Measurements from ENCODE around the gene FKBP15.
"Not testable (repeated sequence)": the region's sequence is repeated elsewhere in the genome, so short reads cannot be mapped to it uniquely, and the experiment has no call there.

The FKBP15 gene

DNA sequence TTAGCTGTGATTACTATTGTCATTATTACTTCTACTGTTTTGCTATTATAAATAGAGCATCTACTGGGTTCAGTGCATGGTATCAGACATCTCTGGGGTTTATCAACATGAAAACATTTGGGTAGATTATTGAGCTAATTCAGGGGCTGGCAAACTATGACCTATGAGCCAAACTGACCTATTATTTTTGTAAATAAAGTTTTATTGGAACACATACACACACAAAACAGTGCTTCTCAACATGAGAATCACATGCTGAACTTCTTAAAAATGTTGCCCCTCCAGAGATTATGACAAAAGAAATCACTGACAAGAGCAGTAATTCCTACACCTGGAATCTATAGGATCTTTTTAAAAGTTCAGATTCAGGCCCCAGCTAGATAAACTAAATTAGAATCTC lies 39.9 kb downstream of the FKBP15 start:
- no peak for DNase-seq

DNA sequence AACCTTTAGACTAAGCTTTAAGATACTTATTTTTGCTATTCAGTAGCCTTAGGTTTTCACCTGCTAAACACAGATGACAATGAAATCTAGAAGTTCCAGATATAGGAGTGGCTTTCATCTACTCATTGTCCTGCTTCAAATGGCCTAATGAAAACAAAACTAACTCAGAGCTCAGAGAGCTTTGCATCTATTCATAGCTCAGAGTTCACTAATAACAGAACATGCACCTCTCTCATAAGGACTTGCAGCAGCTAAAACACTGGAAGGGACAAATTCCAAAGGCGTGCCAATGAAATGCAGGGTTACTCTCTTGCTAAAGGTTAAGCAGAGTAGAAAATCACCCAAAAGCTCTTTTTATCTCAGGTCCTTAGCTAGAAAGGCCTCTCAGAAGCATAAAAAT lies 41.2 kb downstream of the FKBP15 start:
- no peak for DNase-seq

DNA sequence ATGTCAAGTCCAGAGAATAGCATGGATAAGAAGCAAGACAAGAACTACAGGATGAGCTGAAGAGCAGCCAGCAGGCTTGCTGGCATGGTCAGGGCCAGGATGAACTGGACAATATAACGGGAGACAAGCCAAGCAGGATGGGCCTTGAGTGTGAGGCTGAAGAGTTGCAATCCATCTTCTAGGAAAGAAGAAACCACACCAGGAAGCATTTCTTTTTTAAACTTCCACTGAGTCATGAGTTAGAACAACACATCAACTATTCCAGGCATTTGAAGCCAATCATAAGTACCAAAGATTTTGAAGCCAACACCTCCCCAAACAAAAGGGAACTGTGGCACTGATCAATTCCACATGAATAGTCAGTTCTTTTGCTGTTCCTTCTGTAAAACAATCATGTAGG lies 43.0 kb downstream of the FKBP15 start:
- no peak for DNase-seq

DNA sequence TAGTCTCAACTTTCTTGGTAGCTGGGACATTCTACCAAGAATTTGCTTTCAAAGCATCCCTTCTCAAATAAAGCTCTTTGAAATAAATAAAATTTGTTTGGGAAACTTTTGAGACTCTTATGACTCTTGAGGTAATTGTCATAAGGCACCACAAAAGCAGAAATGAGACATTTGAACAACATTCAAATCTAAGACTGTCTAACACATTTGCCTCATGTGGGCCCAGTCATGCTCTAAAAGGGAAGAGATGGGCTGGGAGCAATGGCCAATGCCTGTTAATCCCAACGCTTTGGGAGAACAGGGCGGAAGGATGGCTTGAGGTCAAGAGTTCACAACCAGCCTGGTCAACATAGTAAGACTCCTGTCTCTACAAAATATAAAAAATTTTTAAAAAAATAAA lies 43.8 kb downstream of the FKBP15 start:
- DNase-seq, result no peak

DNA sequence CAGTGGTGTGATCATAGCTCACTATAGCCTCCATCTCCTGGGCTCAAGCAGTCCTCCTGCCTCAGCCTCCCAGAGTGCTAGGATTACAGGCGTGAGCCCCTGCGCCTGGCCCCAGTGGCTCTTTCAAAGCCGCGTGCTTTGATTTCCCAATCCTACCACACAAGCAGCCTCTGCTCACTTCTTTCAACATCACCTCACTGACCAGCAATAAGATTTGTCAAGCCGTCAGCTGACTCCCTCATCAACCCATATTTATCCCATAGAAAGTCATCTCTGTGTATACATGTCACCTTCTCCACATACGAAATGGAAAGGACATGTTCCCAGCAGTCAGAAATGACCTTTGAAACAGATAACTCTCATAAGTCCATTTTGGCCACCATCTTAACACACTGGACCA lies 44.3 kb downstream of the FKBP15 start:
- DNase-seq, result no peak

DNA sequence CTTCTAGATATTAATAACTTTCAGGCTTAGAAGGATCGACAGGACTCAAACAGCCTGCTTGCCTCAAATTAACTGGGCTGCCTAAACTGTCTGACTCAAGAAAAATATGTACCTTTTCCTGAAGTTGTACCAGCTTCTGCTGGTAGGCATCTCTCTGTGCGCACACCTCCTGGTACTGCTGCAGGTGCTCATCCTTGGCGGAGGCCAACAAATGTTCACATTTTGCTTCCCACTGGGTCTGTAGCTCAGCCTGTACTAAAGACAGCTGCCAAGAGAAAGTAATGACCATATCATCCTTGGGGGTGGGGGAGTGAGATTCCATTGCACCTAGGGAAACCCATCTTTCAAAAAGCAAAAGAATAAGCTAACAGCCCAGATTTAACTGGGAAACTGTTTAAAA lies 47.7 kb downstream of the FKBP15 start:
- DNase-seq, result no peak

DNA sequence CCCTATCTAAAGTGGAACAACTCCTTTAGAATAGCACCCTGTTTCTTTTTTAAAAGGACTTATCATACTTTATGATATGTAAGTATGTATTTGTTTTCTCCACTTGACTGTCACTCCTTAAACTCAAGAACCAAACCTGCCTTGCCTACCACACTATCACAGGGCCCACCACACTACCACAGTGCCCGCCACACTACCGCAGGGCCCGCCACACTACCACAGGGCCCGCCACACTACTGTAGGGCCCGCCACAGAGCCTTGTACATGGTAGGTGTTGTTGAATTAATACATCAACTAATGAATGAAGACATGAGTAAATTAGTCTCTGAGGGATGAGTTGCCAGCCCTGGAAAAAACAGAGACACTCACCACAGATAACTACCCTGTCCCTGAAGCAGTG lies 52.3 kb downstream of the FKBP15 start:
- DNase-seq, result no peak

DNA sequence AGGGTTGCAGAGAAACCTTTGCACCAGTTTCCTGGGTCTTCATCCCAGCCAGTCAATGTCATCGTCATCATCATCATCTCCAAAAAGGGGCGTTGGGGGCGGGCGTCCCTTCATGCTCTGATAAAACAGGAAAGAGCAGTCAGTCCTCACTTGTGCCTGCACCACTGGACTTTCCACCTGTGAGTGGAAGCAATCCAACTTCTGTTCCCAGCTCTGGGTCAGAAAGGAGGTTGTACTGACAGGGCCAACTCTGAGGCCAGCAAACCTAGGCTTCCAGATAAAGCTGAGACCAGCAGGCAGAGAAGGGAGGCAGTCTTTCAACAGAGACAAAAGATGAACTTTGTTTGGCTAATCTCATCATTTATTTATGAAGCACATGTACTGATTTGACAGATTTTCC lies 55.0 kb downstream of the FKBP15 start:
- no peak for DNase-seq

DNA sequence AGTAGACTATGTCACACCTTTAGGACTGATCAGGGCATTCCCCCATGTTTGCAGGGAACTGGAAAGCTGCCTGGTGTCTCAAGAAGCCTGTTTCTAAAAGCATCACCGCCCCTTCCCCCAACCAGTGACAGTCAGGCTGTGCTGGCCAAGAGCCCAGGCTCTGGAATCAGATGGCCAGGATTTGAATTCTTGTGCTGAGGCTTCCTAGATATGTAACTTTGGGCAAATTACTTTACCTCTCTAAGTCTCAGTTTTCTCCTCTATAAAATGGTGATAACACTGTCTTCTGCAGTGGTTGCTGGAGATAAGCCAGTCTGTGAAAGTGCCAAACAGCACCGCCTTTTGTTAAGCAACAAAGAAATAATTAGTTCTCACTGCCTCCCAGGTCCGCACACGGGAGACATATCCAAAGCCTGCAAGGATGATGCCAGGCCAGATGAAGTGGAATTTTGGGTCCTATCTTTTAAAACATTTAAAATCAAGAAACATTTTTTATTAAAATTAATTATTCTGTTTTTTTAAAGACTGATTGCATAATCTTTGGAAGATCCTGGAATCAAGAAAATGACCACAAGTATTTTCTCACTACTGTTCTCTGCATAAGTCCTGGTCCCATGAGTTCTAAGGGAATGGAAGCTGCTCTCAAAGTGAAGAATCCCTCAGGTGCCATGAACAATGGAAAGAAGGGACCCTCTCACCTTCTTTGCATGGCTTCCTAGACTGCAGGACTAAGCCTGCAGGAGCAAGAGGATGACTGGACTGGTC lies 56.4 kb downstream of the FKBP15 start:
- no peak for DNase-seq

DNA sequence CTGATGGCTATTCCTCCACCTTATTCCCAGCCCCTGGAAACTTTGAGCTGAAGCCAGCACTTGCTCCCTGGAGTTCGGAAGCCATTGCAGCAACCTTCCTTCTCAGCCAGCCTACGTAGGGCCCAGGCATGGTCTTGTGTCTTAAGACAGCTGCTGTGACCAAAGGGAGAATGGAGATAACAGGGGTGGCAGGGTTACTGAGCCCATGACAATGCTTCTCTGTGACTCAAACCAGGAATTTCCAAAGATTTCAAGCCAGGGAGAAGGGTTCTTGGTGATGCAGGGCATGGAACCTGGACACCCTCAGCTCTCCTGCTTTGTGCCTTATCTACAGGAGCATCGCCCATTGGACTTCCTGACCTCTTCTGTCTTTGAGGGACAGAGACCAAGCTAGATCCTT lies 58.1 kb downstream of the FKBP15 start:
- no peak for DNase-seq

DNA sequence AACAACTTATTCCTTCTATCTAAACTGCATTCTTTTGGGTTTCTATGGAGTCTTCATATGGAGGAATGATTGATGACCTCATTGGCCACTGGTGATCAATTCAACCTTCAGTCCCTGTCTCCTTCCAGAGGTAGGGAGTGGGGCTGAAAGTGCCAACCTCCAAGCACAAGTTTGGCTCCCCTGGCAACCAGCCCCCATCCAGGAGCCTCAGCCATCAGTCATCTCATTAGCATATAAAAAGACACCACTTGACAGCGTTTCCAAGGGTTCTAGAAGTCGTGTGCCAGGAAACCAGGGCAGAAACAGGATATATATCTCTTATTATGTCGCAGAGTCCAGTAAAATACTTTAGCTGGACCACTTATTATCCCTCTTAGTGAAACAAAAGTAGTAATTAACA lies 60.5 kb downstream of the FKBP15 start:
- DNase-seq, result no peak

DNA sequence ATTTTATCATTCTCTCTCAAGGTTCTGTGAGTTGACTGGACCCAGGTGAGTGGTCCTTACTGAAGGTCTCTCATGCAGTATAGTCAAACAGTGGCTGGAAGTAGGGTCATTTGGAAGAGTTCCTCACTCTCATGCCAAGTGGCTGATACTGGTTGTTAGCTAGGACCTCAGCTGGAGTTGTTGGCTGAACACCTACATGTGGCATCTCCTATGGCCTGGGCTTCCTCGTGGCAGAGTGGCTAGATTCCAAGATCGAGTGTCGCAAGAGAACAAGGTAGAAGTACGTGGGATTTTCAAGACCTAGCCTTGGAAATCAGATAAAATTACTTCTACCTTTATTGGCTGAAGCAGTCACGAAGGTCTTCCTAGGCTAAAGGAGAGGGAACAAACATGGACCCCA lies 62.6 kb downstream of the FKBP15 start:
- no peak for DNase-seq

DNA sequence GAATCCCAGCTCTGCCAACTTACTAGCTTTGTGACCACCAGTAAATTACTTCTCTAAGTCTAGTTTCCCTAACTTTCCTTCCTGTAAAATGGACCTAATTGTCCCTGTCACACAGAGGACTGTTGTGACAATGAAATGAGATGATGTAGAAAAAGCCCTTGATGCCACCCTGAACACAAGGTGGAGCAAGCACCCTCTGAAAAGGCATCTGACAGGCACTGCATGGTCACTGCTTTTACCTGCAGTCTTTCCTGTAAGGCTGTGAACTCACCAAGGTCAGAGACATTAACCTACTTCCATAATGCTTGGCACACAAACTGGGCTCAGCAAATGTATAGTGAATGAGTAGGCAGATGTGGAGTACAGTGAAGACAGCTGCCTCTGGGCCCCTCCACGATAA lies 64.2 kb downstream of the FKBP15 start:
- DNase-seq, result no peak

DNA sequence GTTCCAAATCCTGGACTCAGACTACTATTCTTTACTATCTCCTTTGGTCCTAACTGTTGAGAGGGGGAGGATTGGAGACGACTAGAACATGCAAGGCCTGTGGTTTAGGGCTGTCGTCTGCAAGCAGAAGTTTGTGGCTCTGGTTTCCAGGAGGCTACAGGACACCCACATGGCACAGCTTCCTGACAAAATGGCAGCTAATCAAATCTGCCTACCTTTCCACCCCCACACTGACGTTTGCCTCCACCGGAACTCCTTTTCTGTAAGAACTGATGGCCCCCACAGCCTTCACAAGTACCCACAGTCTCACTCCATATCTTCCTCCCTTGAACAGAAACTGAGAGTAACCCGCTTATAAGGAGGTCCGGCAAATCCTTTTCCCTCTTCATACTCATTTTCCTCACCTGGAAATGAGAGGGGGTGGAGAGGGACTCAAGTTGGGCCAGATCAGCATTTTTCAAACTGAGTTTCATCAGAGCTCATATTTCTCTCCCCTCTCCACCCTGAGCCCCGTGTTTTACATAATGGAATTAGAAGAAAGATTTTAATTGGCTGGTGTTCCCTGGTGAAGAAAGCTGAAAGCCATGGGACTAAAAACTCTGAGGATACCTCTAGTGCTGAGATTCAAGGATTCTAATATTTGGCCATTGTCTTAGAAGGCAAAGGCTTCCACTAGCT lies 65.0 kb downstream of the FKBP15 start:
- DNase-seq, result peak; percentile 46

DNA sequence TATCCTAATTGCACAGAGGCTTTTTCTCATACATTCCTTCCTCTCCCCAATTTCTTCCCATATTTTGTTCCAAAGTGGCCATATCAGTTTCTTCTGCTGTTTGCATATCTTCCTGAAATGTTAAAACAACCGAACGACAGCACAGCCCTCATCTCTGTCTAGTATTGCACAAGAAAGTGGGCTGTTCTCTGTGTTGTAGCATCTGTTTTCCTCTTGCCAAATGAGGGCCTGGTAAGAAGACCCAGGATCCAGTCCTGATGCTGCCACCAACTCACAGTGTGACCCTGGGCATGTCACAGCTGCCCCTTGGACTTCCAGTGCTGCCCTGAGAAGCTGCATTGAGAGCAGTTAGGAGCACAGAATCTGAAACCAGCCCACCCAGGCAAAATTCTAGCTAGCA lies 66.1 kb downstream of the FKBP15 start:
- no peak for DNase-seq

DNA sequence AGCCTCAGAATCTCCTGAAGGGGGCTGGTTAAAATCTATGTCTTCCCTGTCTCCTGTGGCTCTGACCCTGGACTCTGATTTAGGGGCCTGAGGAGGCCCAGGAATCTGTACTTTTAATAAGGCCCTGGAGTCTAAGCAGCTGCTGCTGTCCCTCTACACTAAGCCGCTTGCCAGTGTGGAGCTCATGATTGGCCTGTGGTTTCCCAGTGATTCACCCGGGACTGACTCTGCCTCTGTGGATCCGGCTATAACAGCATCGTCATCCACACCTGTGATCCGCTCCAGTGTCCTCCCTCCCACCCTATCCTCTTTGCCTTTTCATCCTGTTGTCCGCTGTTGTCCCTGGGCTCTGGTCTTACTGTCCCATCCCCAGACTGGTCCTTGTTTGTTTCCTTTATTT lies 66.6 kb downstream of the FKBP15 start:
- DNase-seq, result no peak

DNA sequence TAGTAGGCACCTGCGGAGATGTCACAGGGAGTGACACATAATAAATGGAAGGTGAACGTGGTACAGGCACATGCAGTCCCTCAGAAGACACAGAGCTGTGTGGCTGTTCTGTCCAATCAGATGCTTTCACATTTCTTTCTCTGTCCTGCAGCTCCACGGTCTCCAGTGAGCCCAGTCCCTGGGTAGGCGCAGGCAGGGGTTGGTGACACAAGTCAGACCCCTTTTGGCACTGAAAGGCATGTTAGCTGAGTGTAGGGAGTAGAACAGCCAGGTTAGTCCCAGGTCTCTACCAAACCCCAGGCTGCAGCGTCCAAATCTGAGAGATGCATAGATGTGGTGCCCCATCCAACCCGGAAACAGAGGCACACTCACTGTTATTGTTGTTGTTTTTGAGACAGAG lies 67.5 kb downstream of the FKBP15 start:
- no peak for DNase-seq

DNA sequence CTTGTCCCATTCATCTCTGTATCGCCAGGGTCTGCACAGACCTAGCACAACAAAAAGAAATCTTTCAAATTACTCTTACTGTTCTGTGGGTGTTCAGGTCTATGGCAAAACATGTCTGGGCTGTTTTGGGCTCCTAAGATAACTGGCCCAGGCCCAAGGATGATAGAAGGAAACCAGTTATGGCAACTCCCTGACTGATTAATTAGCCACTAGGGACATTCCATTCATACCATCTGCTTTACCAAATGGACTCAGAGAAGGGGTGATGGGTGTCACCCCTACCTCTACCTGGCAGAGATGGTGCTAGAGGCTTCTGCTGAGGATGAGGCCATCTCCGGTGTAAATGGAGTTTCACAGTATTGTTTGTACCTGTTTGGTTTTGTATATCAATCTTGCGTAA lies 68.4 kb downstream of the FKBP15 start:
- no peak for DNase-seq

DNA sequence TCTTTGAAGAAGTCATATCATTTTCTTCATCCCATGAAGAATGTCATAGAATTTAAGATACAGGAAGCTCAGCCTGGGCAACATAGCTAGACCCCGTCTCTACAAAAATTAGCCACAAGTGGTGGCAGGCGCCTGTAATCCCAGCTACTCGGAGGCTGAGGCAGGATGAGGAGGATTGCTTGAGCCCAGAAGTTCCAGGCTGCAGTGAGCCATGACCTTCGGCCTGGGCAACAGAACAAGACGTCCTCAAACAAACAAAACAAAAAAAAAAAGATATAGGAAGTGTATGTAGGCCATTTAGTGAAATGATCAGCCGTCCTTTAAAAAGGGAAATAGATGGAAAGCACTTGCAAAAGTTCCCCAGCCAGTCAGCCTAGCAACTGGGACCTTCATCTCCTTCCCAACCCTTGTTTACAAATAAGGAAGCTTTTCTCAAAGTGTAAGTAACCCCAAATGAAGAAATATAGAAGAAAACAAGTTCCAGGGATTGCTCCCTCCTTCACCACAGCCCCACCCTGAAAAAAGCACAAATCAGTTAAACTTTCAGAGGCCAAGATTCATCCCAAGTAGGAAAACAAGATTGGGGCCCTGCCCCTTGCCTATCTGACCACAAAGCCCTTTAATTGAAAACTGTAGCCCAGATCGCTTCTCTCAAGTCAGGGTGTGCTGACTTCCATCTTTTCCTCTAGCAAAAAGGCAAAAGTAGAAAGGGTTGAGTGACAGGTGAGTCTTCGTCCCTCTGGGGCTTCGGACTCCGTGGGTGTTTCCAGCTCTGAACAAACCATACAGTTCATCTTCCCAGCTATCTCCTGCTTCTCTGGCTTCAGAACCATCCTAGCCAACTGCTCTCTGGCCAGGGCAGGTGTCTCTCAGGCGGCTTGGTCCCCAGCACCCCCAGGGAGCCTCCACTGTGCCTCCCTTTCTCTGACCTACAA lies 69.1 kb downstream of the FKBP15 start:
- DNase-seq, result no peak

DNA sequence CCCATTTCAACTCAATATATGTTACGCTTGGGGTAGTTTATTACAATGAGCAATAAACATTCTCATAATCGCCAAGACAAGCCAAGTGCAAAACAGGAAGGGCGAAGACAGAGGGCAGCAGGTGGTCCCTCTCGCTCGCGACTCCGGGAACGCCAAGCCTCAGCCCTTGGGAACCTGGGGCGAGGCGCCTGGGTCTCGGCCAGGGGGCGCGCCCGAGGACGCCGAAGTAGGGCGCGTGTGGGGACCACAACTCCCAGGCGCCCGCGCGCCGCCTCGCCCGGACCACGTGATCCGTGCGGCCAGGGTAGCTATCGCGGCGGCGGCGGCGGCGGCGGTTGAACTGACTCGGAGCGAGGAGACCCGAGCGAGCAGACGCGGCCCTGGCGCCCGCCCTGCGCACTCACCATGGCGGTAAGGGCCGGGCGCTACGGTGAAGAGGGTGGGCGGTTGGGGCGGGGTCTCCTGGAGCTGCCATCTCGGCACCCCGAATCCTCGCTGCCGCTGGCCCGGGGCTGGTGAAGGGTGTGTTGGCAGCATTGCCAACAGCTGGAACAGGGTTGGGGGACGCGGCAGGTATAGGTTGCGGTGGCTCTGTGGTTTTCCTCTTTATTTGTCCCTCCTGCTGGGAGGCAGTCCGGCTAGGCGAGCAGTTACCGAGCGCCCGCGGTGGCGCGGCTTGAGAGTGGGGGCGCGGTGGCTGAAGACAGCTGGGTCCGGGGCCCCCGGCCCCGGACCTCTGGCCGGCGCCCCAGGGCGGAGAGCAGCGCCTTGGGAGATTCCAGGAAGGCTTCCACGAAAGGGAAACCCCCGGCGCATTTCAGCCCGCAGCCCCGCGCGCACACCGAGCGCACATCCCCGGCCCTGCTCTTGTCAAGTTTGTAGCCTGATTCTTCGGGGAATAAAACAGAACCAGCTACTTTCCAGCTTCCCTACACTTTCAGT lies 70.1 kb downstream of the FKBP15 start, which contains the start of gene SLC31A2:
Gene SLC31A2 (plus strand): TSS at position 338 of the 942 bp plus-strand sequence. CDS start 68 bp downstream, at position 406.
- peak; percentile 90 for DNase-seq

DNA sequence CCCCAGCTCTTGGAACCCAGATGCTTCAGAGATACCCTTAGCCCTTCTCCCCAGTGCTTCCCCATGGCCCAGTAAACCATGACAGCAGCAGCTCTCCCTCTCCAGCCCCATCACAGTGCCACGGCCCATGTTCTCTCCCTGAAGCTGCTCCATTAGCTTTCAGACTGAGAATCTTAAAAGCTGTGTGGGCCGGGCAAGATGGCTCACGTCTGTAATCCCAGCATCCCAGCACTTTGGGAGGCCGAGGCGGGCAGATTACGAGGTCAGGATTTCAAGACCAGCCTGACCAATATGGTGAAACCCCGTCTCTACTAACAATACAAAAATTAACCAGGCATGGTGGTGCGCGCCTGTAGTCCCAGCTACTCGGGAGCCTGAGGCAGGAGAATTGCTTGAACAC lies 71.5 kb downstream of the FKBP15 start:
- not testable (repeated sequence) for DNase-seq

DNA sequence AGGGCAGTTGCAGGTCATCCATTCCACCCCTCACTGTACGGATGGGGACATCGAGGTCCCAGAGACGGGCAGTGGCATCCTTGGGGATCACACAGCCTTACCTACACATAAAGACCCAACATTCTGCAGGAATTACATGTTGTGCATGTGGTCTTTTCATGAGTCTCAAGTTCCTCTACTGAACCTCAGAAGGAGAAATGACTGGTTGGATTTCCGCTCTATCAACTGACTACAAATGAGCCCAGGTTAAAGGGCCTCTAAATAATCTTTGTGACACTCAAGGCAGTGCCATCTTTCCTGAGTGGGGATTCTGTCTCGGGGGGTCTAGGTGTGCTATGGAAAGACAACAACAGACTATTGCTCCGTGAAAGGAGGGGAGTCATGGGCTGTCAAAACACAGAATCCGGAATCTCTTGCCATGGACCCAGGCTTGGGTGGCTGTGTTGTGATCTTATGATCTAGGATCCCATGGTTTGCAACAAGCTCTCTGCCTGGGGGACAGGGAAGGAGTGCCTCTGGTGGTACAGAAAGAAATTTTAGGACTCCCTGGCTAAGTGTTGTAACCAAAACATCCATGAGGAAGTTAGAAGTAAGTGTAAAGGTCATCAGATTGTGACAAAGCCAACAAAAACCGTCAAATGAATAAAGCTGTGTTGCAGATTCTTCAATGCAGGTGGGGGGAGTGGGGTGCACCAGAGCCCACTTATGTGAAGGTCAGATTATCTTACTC lies 72.1 kb downstream of the FKBP15 start:
- DNase-seq, result no peak

Measured in stimulated activated CD4-positive, alpha-beta T cell treated with anti-CD3 and anti-CD28 coated beads, Interleukin-4, amount 100 ng/mL, for 24 hours (primary cell).